Measurements from ENCODE around the gene ZNF701.
A peak's percentile ranks its signal among the peaks of the same experiment; 100 is the strongest.
"Not testable (repeated sequence)": the region's sequence is repeated elsewhere in the genome, so short reads cannot be mapped to it uniquely, and the experiment has no call there.

ZNF701 gene

DNA sequence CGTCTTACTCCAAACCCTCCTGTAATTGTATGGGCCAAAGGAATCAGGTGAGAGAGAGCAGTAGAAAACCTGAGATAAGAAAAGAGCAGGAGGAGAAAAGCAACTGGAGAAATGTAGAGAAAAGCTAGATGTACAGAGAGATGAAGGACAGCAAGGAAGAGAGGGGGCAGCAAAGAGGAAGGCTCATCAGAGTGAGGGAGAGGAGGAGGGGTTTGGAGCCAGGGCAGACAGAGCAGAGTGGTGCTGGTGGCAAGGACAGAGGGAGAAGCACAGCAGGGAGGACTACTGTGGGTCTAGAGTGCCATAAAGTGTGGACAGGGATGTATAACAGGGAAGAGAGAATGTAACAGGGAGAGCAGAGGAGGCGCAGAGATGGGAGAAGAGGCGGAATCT, 31.9 kb downstream of the ZNF701 start:
- Histone ChIP-seq H3K4me1 (ENCODE audit: control insufficient read depth, low read length) (peaks cover 11% of the 10 kb centered on the region), H3K4me2 (ENCODE audit: low read length) (peak overlapping the region; percentile 83), H3K4me3 (ENCODE audit: low read length) (peak overlapping the region; percentile 93), H3K79me2 (ENCODE audit: control insufficient read depth, low read length) (peaks cover 41% of the 10 kb centered on the region)
- TF ChIP-seq, protein P1, sequence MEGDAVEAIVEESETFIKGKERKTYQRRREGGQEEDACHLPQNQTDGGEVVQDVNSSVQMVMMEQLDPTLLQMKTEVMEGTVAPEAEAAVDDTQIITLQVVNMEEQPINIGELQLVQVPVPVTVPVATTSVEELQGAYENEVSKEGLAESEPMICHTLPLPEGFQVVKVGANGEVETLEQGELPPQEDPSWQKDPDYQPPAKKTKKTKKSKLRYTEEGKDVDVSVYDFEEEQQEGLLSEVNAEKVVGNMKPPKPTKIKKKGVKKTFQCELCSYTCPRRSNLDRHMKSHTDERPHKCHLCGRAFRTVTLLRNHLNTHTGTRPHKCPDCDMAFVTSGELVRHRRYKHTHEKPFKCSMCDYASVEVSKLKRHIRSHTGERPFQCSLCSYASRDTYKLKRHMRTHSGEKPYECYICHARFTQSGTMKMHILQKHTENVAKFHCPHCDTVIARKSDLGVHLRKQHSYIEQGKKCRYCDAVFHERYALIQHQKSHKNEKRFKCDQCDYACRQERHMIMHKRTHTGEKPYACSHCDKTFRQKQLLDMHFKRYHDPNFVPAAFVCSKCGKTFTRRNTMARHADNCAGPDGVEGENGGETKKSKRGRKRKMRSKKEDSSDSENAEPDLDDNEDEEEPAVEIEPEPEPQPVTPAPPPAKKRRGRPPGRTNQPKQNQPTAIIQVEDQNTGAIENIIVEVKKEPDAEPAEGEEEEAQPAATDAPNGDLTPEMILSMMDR (IDR thresholded peaks at IDR 0.05; ENCODE audit: low read depth, low read length, poor library complexity, severe bottlenecking), result peak; percentile 34
- not testable (repeated sequence) for H3K9me3 ChIP-seq (ENCODE audit: control insufficient read depth, insufficient read depth, low read length); H3K27ac ChIP-seq (ENCODE audit: low read depth, low read length); H3K27me3 ChIP-seq (ENCODE audit: control insufficient read depth, low read length); H3F3A ChIP-seq (ENCODE audit: control insufficient read depth, insufficient read depth); H4K20me1 ChIP-seq (ENCODE audit: control insufficient read depth, insufficient read depth, low read depth, low read length); H3K9me2 ChIP-seq (replicated peaks; ENCODE audit: control insufficient read depth, low read length); H3K36me3 ChIP-seq (ENCODE audit: control insufficient read depth, low read length)

DNA sequence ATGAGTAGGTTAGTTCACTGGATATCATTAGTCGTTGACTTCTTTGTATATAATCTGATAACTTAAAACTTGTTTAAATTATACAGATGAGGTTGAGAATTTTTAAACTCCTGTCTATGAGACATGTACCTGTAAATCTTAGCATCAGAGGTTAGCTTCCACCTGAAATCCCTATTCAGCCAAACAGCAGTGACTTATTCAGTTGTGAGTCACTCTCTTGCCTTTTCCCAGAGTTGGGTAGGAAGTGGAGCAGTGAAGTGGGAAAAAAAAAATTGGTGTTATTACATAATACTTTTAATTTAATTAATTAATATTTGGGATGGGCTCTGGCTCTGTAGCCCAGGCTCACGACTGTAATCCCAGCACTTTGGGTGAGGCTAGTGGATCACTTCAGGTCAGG, 32.9 kb downstream of the ZNF701 start:
- H4K20me1 ChIP-seq (ENCODE audit: control insufficient read depth, insufficient read depth, low read depth, low read length), result no peaks in the 10 kb centered on the region
- no peaks in the 10 kb centered on the region for H3K9me2 ChIP-seq (replicated peaks; ENCODE audit: control insufficient read depth, low read length)
- H3K4me3 ChIP-seq (ENCODE audit: low read length), result no peak overlapping the region
- H3F3A ChIP-seq (ENCODE audit: control insufficient read depth, insufficient read depth), result peaks cover 7% of the 10 kb centered on the region; the same call in 1 of the 2 replicates
- TF ChIP-seq EZH2phosphoT487 (IDR thresholded peaks at IDR 0.05; ENCODE audit: borderline replicate concordance, low read length), result no peak
- TF ChIP-seq, protein P1 (IDR thresholded peaks at IDR 0.05; ENCODE audit: low read depth, low read length, poor library complexity, severe bottlenecking), result no peak
- H3K27me3 ChIP-seq (ENCODE audit: control insufficient read depth, low read length), result no peaks in the 10 kb centered on the region
- no peaks in the 10 kb centered on the region for H3K9me3 ChIP-seq (ENCODE audit: control insufficient read depth, insufficient read depth, low read length)
- peaks cover 7% of the 10 kb centered on the region for H3K36me3 ChIP-seq (ENCODE audit: control insufficient read depth, low read length)
- peaks cover 48% of the 10 kb centered on the region for H3K79me2 ChIP-seq (ENCODE audit: control insufficient read depth, low read length)
- H3K4me1 ChIP-seq (ENCODE audit: control insufficient read depth, low read length), result peaks cover 11% of the 10 kb centered on the region
- H3K4me2 ChIP-seq (ENCODE audit: low read length), result no peak overlapping the region
- H3K27ac ChIP-seq (ENCODE audit: low read depth, low read length), result no peak overlapping the region

DNA sequence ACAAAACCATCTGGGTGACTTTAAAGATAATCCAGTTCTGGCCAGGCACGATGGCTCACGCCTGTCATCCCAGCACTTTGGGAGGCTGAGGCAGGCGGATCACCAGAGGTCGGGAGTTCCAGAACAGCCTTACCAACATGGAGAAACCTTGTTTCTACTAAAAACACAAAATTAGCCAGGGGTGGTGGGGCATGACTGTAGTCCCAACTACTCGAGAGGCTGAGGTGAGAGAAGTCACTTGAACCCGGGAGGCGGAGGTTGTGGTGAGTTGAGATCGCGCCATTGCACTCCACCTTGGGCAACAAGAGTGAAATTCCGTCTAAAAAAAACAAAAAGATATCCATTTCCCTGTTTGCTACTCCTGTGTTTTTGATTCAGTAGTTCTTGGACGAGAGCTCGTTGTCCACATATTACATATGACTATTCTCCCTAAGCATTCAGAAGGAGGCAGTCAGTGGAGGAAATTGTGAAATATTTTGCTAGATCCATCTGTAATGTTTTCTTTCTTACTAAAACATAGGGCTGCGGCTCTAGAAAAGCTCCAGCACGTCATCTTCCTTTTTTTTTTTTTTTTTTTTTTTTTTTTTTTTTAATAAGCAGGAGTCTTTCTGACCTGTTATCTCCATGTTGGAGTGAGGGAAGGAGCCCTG, 33.6 kb downstream of the ZNF701 start:
- peaks cover 51% of the 10 kb centered on the region for H3K79me2 ChIP-seq (ENCODE audit: control insufficient read depth, low read length)

DNA sequence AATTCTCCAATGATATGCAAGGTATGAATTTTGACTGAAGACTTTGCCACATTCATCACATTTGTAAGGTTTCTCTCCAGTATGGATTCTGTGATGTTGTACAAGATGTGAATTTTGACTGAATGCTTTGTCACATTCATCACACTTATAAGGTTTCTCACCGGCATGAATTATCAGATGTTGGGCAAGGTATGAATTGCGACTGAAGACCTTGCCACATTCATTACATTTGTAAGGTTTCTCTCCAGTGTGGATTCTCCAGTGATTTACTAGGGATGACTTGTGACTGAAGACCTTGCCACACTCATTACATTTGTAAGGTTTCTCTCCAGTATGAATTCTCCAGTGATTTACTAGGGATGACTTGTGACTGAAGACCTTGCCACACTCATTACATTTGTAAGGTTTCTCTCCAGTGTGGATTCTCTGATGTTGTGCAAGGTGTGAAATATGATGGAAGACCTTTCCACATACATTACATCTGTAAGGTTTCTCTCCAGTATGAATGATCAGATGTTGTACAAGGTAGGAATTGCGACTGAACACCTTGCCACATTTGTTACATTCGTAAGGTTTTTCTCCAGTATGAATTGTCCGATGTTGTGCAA, 43.3 kb downstream of the ZNF701 start:
- Histone ChIP-seq H3K9me2 (replicated peaks; ENCODE audit: control insufficient read depth, low read length) (no peaks in the 10 kb centered on the region), H3K36me3 (ENCODE audit: control insufficient read depth, low read length) (peaks cover 69% of the 10 kb centered on the region), H3K27me3 (ENCODE audit: control insufficient read depth, low read length) (no peaks in the 10 kb centered on the region), H3K9me3 (ENCODE audit: control insufficient read depth, insufficient read depth, low read length) (peaks cover 24% of the 10 kb centered on the region), H3K4me1 (ENCODE audit: control insufficient read depth, low read length) (no peaks in the 10 kb centered on the region), H4K20me1 (ENCODE audit: control insufficient read depth, insufficient read depth, low read depth, low read length) (no peaks in the 10 kb centered on the region), H3K79me2 (ENCODE audit: control insufficient read depth, low read length) (peaks cover 65% of the 10 kb centered on the region), H3K27ac (ENCODE audit: low read depth, low read length) (no peak overlapping the region), H3K4me3 (ENCODE audit: low read length) (no peak overlapping the region), H3K4me2 (ENCODE audit: low read length) (no peak overlapping the region), H3F3A (ENCODE audit: control insufficient read depth, insufficient read depth) (no peaks in the 10 kb centered on the region)
- TF ChIP-seq EZH2phosphoT487 (IDR thresholded peaks at IDR 0.05; ENCODE audit: borderline replicate concordance, low read length), result no peak
- TF ChIP-seq, protein P1 (IDR thresholded peaks at IDR 0.05; ENCODE audit: low read depth, low read length, poor library complexity, severe bottlenecking), result no peak

More for the DNA sequence above, 33.6 kb downstream of the ZNF701 start:
- Histone ChIP-seq H3F3A (ENCODE audit: control insufficient read depth, insufficient read depth) (peaks cover 7% of the 10 kb centered on the region; the same call in 1 of the 2 replicates), H3K9me3 (ENCODE audit: control insufficient read depth, insufficient read depth, low read length) (no peaks in the 10 kb centered on the region), H3K27me3 (ENCODE audit: control insufficient read depth, low read length) (no peaks in the 10 kb centered on the region), H3K27ac (ENCODE audit: low read depth, low read length) (no peak overlapping the region), H3K4me1 (ENCODE audit: control insufficient read depth, low read length) (peaks cover 11% of the 10 kb centered on the region), H3K4me2 (ENCODE audit: low read length) (no peak overlapping the region), H4K20me1 (ENCODE audit: control insufficient read depth, insufficient read depth, low read depth, low read length) (no peaks in the 10 kb centered on the region), H3K9me2 (replicated peaks; ENCODE audit: control insufficient read depth, low read length) (no peaks in the 10 kb centered on the region), H3K36me3 (ENCODE audit: control insufficient read depth, low read length) (peaks cover 7% of the 10 kb centered on the region), H3K4me3 (ENCODE audit: low read length) (no peak overlapping the region)
- no peak for TF ChIP-seq EZH2phosphoT487 (IDR thresholded peaks at IDR 0.05; ENCODE audit: borderline replicate concordance, low read length)
